Suprapubic skin (tissue), 4 donors: ENCODE measurements around the gene SMG7.

Experiments used
- CTCF ChIP-seq, 2 donors: fragments of 200-600 bp in 1 of 2; fragments of 450-650 bp in 1 of 2; sonication (generic) in 1 of 2; IDR thresholded peaks; one replicate each; pipeline ENCODE4 v1.5.1; 2016 to 2019; ENCODE audit warnings: antibody characterized with exemption in 2 of 2, mild to moderate bottlenecking in 1 of 2, moderate library complexity in 1 of 2
- POLR2A ChIP-seq, 2 donors: fragments of 450-650 bp; IDR thresholded peaks; one replicate each; pipeline ENCODE4 v1.6.1; 2017; ENCODE audit warnings: antibody characterized with exemption in 2 of 2, mild to moderate bottlenecking in 2 of 2, moderate library complexity in 2 of 2
- POLR2AphosphoS5 ChIP-seq, 3 donors: sonication (generic); formaldehyde crosslinking; IDR thresholded peaks; one replicate each; pipeline ENCODE4 v1.6.1; 2017; ENCODE audit warnings: antibody characterized with exemption in 3 of 3

- TF ChIP-seq CTCF (IDR thresholded peaks at IDR 0.05) (no peak), POLR2A (IDR thresholded peaks at IDR 0.05) (no peak), POLR2AphosphoS5 (IDR thresholded peaks at IDR 0.05) (no peak)
These were observed 106.6 kb downstream of the SMG7 start for GRCh38 chr1:183578856-183579255.
